ENCODE measurements around the gene PAPPA.

The PAPPA gene

DNA sequence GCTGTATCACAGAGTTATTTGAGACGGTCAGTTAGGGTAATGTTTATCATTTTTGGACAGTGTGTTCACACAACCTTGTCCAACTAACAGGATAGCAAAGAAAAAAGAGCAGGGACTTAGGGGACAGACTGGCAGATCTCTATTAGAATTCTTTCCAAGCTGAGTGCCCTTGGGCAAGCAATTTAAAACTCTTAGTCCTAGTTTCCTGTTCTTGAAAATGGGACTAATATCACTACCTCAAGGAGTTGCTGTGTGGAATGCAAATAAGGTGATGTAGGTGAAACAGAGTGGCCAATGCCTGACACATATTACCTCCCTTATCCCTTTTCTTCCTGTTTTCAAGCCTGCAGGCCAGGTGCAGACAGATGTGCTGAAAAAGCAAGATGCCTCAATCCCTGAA, 186.7 kb downstream of the PAPPA start:
- DNase-seq (ENCODE audit: extremely low read depth in 1 of 2, low read depth in 1 of 2): no peak

DNA sequence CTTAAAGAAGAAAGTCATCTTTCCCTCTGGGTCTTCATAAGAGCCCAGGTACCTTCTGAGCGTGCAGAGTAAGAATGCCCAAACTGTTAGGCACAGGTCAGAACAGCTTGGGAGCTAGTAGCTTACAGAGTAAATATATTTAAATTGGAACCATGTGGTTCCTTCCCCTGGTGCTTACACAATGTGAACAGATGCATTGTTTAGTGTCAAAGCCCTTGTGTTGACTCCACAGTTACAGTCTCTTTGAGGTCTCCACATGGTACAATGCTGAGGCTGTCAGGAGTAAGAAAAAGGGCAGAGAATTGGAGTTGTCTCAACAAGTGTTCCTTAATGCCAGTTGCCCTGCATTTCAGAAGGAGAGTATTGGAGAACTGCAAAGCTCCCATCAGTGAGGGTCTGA, 188.5 kb downstream of the PAPPA start:
- DNase-seq (ENCODE audit: extremely low read depth in 1 of 2, low read depth in 1 of 2): no peak

DNA sequence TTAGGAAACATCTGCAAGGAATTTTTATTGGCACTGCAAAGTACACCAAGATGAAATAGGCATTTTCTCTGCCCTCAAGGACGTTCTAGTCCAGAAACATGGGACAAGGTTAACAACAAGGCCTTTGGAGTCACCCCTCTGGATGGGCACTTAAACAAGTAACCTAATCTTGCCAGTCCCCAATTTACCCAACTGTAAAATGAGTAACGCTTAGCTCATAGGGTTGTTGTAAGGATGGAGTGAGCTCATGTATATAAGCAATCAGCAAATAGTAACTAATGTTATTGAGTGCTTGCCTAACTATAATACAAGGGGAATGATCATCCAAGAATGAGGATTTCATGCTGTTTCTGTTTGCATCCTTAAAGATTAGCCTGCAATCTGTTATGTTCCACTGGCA, 189.3 kb downstream of the PAPPA start:
- no peak for DNase-seq (ENCODE audit: extremely low read depth in 1 of 2, low read depth in 1 of 2)

DNA sequence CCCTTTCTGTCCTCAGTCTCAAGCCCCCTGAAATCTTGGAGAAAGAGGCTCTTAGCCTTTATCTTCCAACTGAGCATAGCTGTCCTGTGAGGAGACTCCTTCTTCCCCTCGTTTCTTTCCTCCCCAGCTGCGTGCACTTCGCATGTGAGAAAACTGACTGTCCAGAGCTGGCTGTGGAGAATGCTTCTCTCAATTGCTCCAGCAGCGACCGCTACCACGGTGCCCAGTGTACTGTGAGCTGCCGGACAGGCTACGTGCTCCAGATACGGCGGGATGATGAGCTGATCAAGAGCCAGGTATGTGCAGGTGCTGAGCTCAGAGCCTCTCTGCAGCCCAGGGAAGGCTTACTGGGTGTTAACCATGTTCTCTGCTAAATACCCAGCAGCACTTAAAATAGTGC, 190.8 kb downstream of the PAPPA start:
- DNase-seq (ENCODE audit: extremely low read depth in 1 of 2, low read depth in 1 of 2): no peak

DNA sequence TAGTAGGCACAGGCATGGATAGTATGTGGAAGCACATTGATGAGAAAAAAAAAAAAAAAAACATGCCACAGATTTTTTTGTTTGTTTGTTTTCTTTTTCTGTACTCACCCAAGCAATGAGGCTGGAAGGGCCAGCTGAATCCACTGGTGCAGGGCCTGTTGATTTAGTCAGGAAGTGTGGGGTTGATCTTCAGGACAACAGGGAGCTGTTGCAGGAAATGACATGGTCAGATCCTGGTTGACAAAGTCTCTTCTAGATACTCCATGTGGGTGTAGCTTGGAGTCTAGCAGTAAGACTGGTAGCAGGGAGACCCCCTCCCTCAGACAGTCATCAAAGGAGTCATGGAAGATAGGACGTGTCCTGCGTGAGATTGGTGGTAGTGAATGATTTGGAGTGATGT, 191.8 kb downstream of the PAPPA start:
- DNase-seq (ENCODE audit: extremely low read depth in 1 of 2, low read depth in 1 of 2): no peak

DNA sequence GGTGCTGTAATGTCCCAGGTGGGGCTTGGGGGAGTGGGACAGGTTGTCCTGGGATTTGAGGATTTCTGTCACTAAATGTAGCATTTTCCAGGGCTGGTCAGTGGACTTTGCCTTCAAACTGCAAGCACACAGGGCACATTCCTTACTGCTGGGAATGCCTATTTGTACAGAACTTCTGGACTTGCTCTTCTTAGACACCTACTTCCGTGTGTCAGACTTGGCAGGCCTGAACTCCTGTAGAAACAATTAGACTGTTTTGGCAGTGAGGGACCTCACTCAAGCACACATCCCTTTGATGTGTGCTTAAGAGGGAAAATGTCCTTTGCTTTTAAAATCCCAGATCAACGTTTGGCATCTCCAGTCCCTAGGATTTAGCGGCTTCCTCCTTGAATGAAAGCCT, 192.2 kb downstream of the PAPPA start:
- no peak for DNase-seq (ENCODE audit: extremely low read depth in 1 of 2, low read depth in 1 of 2)

DNA sequence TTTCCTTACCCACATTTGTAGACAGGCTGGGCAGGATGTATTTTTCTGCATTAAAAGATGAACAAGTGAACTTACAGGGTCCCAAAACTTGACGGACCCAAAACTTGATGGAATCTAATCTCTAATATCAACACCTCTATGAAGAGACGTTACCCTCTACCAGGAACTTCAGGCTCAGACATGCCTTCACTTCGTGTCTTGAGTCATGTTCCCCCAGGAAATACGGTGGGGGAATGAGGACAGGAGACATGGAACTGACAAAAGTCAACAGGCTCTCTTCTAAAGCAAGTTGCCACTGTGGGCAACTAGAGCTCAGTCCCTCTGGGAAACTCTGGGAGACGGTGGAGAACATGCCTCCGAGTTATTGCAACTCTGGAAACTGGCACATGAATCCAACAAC, 196.1 kb downstream of the PAPPA start:
- no peak for DNase-seq (ENCODE audit: extremely low read depth in 1 of 2, low read depth in 1 of 2)

DNA sequence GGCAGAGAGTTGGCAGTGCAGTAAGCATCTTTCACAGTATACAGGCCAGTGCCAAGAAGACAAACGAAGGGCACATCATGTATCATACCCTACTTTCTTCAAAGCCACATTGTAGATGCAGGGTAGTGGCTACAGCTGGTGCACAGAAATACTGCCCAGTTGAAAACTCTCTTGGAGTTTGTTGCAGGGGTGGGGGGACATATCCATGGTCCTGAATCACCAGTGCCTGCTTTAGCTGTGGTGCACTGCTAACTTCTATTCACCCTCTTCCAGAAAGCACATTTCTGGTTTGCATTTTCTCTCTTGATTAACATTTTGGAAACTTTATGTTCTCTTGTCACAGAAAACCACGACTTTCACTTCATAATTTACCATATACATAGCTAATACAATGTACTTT, 196.6 kb downstream of the PAPPA start:
- DNase-seq (ENCODE audit: extremely low read depth in 1 of 2, low read depth in 1 of 2): no peak

DNA sequence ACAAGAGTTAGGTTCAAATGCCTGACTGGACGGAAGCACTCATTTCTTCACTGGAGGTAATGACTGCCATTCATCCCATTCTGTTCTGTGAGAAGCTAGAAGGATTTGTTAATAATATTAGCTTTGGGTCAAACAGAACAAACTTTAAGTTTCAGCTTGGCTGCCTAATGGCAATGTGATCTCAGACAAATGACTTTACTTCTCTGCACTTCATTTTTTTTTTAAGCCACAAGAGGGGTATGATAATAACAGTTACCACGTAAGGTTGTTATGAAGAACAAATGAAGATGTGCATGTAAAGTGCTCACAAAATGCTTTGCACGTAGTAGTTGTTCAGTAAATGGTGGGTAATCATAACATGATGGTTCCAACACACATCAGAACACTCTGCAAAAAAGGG, 199.4 kb downstream of the PAPPA start:
- no peak for DNase-seq (ENCODE audit: extremely low read depth in 1 of 2, low read depth in 1 of 2)

DNA sequence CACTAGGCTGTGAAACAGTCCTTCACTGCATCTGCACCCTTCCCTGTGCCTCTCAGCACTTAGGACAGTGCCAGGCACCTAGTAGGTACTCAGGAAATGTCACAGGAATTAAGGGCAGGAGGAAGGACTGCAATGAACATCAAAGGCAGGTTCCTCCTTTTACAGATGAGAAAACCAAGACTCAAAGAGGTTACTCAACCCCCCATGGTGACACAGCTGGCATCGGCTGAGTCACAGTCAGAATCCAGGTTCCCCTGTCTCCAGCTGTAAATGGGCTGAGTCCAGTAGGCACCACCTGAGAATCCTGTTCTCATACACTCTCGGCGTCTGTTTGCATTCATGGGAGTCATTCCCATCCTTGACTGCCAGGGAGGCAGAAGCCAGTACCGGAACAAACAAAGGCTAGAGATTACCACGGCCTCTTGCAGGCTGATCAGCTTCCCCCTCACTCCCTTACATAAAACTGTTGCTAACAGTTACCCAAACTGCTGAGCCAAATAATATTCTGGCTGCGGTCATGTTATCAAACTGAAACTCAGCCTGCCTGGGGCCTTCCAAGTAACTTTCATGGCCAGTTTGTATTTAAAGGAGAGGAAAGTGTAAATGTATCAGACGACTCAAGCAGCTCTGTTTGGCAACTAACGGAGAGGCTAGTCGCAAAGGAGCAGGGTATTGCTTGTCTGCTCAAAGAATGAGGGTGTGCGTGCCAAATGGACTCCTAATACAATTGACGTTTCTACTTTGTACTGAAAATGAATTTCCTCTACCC, 201.7 kb downstream of the PAPPA start:
- no peak for DNase-seq (ENCODE audit: extremely low read depth in 1 of 2, low read depth in 1 of 2)

DNA sequence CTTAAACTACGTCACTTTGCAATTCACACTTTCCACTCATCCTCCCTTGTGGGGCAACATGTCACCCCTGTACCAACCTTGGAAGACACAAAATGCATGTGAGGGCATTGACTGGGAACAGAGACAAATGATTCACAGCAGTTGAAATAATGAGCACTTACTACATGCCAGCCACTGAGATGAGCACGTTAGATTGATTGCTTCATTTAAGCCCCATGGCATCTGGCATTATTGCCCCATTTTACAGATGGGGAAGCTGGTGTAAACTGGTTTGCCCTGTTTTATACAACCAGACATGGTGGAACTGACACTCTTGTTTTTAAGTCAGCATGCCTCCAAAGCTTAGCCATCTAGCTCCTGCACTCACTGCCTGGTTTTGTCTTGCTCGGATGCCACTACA, 204.7 kb downstream of the PAPPA start:
- DNase-seq (ENCODE audit: extremely low read depth in 1 of 2, low read depth in 1 of 2): no peak

DNA sequence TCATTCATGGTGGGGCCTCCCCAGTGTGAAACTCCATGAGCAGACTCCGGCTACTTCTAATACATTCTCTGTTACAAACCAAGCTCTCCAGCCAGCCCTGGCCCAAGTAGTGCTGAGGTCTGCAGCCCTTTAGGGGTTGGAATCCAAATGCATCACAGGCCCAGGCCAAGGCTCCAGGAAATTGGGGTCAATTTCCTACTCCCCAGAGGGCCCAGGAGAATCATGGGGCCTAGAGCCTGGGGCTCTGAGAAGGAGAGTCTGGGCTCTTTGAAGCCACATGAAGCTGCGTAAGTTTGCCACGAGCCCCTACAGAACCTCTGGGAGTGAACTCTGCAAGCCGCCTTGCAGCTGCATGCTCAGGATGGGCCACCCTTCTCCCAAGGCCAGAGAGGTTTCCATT, 206.4 kb downstream of the PAPPA start:
- no peak for DNase-seq (ENCODE audit: extremely low read depth in 1 of 2, low read depth in 1 of 2)

DNA sequence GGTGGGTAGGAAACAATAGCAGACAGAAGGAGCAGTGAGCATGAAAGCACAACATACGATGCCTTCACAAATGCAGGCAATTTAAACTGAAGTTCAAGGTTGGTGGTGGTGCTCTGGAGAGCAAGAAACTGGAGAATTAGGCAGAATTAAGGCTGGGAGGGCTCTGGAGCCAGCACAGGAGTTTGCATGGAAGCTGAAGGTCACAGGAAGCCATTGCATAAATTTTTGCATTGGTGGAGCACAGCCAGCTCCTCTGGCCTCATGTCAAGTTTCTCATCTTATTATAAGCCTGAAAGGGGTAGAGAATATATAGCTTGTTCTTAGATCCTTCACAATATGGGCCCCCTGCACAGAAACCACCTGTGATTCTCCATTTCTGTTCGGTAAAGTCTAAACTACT, 207.4 kb downstream of the PAPPA start:
- no peak for DNase-seq (ENCODE audit: extremely low read depth in 1 of 2, low read depth in 1 of 2)

DNA sequence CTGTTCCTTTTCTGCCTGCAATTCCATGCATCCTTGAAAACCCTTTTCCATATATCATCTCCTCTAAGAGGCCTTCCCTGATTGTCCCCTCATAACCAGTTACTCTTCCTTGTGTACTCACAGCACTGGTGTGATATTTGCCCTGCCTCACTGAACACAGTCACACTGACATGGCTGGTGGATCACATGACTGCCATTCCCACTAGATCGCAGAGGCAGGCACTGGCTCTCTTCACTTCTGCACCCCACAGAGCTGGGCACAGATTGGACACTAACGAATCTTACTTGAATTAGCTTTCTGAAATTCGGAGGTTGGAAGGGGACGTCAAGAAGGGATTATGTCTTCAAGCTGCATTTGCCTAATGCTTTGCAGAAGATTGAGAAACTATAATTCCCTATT, 208.0 kb downstream of the PAPPA start:
- DNase-seq (ENCODE audit: extremely low read depth in 1 of 2, low read depth in 1 of 2): no peak

DNA sequence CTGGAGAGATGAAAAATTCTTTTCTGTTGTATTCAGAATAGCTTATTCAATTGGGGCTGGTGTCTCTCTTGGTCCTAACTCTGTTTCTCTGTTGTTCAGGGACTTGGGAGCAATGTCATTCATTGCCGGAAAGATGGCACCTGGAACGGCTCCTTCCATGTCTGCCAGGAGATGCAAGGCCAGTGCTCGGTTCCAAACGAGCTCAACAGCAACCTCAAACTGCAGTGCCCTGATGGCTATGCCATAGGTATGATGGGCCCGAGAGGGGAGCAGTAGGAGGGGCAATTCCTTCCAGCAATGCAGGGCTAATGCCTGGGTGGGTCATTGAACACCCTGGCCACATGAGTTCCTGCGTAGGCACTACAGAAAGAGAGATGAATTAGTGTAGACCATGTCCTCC, 208.9 kb downstream of the PAPPA start:
- DNase-seq (ENCODE audit: extremely low read depth in 1 of 2, low read depth in 1 of 2): no peak

DNA sequence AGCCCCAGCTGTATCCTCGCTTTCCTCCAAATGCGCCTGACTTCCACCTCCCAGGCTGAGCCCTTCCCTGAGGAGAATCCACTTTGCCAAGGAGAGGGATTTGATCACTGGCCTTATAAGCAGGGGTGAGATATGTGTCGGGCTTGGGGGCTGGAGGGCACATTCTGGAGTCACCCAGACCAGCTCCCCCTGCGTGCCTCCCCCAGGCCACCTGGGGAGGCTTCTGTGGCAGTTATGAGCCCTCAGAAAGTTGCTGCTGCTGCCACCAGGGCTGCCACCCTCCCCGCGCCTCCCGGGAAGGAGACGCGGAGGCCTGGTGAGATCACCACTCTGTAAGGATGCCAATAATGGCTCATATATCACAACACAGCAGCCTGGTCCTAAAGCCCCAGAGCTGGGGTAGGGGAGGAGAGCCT, 211.5 kb downstream of the PAPPA start:
- DNase-seq (ENCODE audit: extremely low read depth in 1 of 2, low read depth in 1 of 2): no peak

DNA sequence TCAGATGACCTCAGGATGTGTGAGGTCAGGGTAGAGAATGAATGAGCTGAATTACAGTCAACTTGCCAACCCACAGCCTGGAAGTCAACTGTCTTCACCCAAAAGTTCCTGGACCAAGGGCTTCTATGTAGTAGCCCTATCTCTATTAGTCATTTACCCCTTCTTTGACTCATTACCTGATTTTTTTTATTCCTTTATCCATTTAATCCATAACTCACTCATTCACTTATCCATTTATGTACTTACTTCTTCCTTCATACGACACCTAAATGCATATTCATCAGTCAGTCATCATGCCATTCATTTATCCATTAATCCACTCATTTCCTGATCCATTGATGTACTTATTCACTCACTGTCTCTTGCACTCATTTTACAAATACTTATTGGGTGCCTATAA, 212.7 kb downstream of the PAPPA start:
- no peak for DNase-seq (ENCODE audit: extremely low read depth in 1 of 2, low read depth in 1 of 2)

DNA sequence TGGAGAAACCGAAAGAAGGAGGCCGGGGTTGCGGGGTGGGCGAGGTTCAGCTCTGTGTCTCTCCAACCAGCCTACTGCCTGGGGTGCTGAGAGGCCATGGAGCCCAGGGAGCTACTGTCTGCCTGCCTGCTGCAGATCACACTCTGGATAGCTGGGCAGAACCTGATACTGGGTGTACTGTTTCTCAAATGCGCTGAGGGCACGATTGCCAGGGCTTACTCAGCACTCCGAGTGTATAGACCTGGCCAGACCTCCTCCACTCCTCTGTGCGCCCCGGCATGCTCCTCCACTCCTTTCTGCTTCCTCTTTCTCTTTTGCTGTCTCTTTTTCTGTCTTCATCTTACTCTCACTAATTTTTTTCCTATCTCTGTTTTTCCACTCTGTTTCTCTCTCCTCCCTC, 215.1 kb downstream of the PAPPA start:
- DNase-seq (ENCODE audit: extremely low read depth in 1 of 2, low read depth in 1 of 2): no peak

DNA sequence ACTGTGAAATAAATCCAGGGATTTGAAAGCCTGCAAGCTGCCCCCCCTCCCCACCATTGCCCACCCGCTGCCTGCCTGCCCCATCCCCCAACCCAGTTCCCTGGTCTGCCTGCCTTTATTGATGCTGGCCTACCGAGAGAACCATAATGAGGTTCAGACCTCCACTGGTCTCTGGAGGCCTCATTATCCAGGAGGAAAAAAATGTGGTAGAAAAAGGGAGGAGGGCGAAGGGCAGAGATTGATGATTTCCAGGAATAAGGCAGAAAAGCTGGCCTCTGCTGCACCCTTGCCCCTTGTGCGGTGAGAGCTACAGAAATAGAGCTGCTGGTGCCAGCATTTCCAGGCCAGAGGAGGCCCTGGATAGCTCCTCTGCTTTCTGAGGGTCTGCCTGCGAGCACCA, 216.1 kb downstream of the PAPPA start:
- no peak for DNase-seq (ENCODE audit: extremely low read depth in 1 of 2, low read depth in 1 of 2)

DNA sequence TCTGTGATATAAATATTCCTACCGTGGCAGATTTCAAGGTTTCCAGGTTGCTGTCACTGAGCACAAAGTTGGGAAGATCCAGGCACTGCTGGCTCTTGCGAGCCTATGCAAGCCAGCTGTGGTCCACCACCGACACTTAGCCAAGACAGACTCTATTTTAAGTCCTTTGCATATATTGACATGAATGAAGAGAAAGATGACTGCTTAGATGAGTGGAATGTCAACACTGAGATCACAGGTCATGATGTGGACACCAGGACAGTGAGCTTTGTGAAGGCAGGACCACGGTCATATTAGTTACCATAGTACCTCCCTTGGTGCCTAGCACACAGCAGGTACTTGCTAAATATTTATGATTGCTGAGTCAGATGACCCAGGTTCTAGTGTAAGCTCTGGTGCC, 217.0 kb downstream of the PAPPA start:
- DNase-seq (ENCODE audit: extremely low read depth in 1 of 2, low read depth in 1 of 2): no peak

DNA sequence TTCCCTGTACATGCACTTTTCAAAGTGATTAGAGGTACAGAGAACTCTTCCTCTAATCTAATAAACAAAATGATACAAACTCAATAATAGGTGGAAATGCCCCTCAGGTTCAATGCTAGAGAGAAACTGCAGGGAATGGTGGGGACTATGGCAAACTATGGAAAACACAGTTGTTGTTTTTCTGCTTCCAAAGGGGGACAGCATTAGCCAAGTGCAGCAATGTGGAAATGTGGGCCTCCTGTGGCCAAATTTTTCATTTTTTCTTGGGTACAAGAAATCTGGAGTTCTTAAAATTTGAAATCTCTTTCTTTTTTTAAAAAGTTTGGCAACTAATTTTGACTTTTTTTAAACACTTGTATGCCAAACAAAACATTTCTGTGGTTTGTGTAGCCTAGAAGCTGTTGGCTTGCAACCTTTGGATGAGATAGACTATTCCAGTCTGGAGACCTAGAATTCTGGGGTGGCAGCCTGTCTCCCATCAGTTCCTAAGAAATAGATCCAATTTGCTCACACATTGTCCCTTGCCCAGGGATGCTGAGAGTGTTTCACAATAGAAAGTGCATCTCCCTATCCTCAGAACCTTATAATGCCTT, 218.6 kb downstream of the PAPPA start:
- no peak for DNase-seq (ENCODE audit: extremely low read depth in 1 of 2, low read depth in 1 of 2)

DNA sequence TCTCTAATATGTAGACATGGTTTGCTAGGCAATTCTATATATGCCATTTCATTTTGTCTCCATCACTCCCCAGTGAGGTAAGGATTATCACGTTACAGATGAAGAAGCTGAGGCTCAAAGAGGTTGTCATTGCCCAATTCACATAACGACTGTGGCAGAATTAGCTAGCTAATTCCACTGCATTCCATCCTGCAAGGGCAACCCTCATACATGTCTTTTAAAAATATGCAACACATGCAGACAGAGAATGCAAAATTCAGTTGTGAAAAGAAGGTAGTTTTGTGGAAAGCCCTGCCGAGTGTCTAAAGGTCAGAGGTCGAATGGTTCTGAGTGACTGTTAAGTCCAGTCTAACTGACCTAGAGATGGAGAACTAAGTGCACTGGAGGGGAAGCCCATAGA, 219.2 kb downstream of the PAPPA start:
- DNase-seq (ENCODE audit: extremely low read depth in 1 of 2, low read depth in 1 of 2): no peak

Data from activated CD8-positive, alpha-beta memory T cell treated with anti-CD3 and anti-CD28 coated beads for 1 hour (primary cell).